ENCODE results near the gene CYSLTR2. TPM values are rescaled to one million over a fixed set of nuclear protein-coding genes. Genes with fewer than 3 reads are reported as not detected.

Gene CYSLTR2
- polyA plus RNA-seq, 1 donor from 2014 or later: 0.19 TPM

GRCh38 chr13:48735571-48735970, 81.8 kb downstream of the CYSLTR2 start:
- Histone ChIP-seq H4K20me1 (ENCODE audit: insufficient read depth) (no peaks in the 10 kb centered on the region), H2AFZ (ENCODE audit: low read depth, low read length) (no peak overlapping the region), H3K9me3 (ENCODE audit: low read length) (no peaks in the 10 kb centered on the region), H3K27ac (ENCODE audit: low read length) (no peak overlapping the region), H3K9ac (ENCODE audit: low read length) (no peak overlapping the region), H3F3A (ENCODE audit: insufficient read depth, low read length, poor library complexity, severe bottlenecking) (no peaks in the 10 kb centered on the region), H3K9me2 (ENCODE audit: insufficient read depth, low read length) (no peaks in the 10 kb centered on the region), H3K4me3 (ENCODE audit: low read length) (no peak overlapping the region), H3K27me3 (ENCODE audit: insufficient read depth, low read depth, low read length) (no peaks in the 10 kb centered on the region), H3K36me3 (ENCODE audit: insufficient read depth, low read length) (no peaks in the 10 kb centered on the region), H3K79me2 (replicated peaks; ENCODE audit: insufficient read depth, low read length) (no peaks in the 10 kb centered on the region), H3K4me2 (ENCODE audit: low read length) (no peak overlapping the region)
- TF ChIP-seq SMC3 (conservative IDR thresholded peaks at IDR 0.05; ENCODE audit: poor library complexity) (no peak), POLR2AphosphoS5 (IDR thresholded peaks at IDR 0.05) (no peak)

- Histone ChIP-seq H4K20me1 (ENCODE audit: insufficient read depth) (no peaks in the 10 kb centered on the region), H3K36me3 (ENCODE audit: insufficient read depth, low read length) (no peaks in the 10 kb centered on the region), H3K9me3 (ENCODE audit: low read length) (no peaks in the 10 kb centered on the region), H3K9ac (ENCODE audit: low read length) (no peak overlapping the region), H3K9me2 (ENCODE audit: insufficient read depth, low read length) (no peaks in the 10 kb centered on the region), H3K4me3 (ENCODE audit: low read length) (no peak overlapping the region), H3K4me2 (ENCODE audit: low read length) (no peak overlapping the region), H3F3A (ENCODE audit: insufficient read depth, low read length, poor library complexity, severe bottlenecking) (no peaks in the 10 kb centered on the region), H3K79me2 (replicated peaks; ENCODE audit: insufficient read depth, low read length) (no peaks in the 10 kb centered on the region), H2AFZ (ENCODE audit: low read depth, low read length) (no peak overlapping the region), H3K27me3 (ENCODE audit: insufficient read depth, low read depth, low read length) (no peaks in the 10 kb centered on the region), H3K27ac (ENCODE audit: low read length) (no peak overlapping the region)
- TF ChIP-seq EZH2 (IDR thresholded peaks at IDR 0.05; ENCODE audit: borderline replicate concordance, insufficient read depth, low read length, poor library complexity, severe bottlenecking): no peak
- TF ChIP-seq REST (IDR thresholded peaks at IDR 0.05; ENCODE audit: borderline replicate concordance): no peak
- TF ChIP-seq MXI1 (conservative IDR thresholded peaks at IDR 0.05; ENCODE audit: poor library complexity, severe bottlenecking): no peak
- no peak for TF ChIP-seq SMC3 (conservative IDR thresholded peaks at IDR 0.05; ENCODE audit: poor library complexity)
- TF ChIP-seq CTCF (IDR thresholded peaks at IDR 0.05; ENCODE audit: poor library complexity, severe bottlenecking): no peak
- TF ChIP-seq POLR2AphosphoS5 (IDR thresholded peaks at IDR 0.05): no peak
- TF ChIP-seq EP300 (conservative IDR thresholded peaks at IDR 0.05; ENCODE audit: poor library complexity, severe bottlenecking): no peak
Measured at GRCh38 chr13:48737689-48738088, 84.0 kb downstream of the CYSLTR2 start.

GRCh38 chr13:48738311-48738710, 84.6 kb downstream of the CYSLTR2 start:
- no peaks in the 10 kb centered on the region for H3K79me2 ChIP-seq (replicated peaks; ENCODE audit: insufficient read depth, low read length)
- no peak overlapping the region for H3K4me2 ChIP-seq (ENCODE audit: low read length)
- no peak overlapping the region for H2AFZ ChIP-seq (ENCODE audit: low read depth, low read length)
- no peaks in the 10 kb centered on the region for H3K27me3 ChIP-seq (ENCODE audit: insufficient read depth, low read depth, low read length)
- H4K20me1 ChIP-seq (ENCODE audit: insufficient read depth): no peaks in the 10 kb centered on the region
- no peaks in the 10 kb centered on the region for H3K36me3 ChIP-seq (ENCODE audit: insufficient read depth, low read length)
- TF ChIP-seq CTCF (IDR thresholded peaks at IDR 0.05; ENCODE audit: poor library complexity, severe bottlenecking) (no peak), TAF1 (IDR thresholded peaks at IDR 0.05; ENCODE audit: low read depth) (no peak), RAD21 (conservative IDR thresholded peaks at IDR 0.05) (no peak)
- H3K9me3 ChIP-seq (ENCODE audit: low read length): no peaks in the 10 kb centered on the region
- no peaks in the 10 kb centered on the region for H3K9me2 ChIP-seq (ENCODE audit: insufficient read depth, low read length)
- no peak overlapping the region for H3K4me3 ChIP-seq (ENCODE audit: low read length)
- no peaks in the 10 kb centered on the region for H3F3A ChIP-seq (ENCODE audit: insufficient read depth, low read length, poor library complexity, severe bottlenecking)
- H3K27ac ChIP-seq (ENCODE audit: low read length): no peak overlapping the region
- H3K9ac ChIP-seq (ENCODE audit: low read length): no peak overlapping the region

Measured in neural cell (in vitro differentiated cells).